Neural cell (in vitro differentiated cells): ENCODE measurements around the gene POLR1E. TPM values are rescaled to one million over a fixed set of nuclear protein-coding genes. Genes with fewer than 3 reads are reported as not detected.

Source experiments
- H2AFZ ChIP-seq: fragments of 200-600, 300-800 bp; sonication (generic), shearing (Covaris generic); 2 replicates; pipeline ENCODE4 v1.6.0; 2014; ENCODE audit warnings: low read depth, mild to moderate bottlenecking, antibody characterized with exemption, low read length, moderate library complexity
- H3F3A ChIP-seq: fragments of 200-600 bp; shearing (Covaris generic); 2 replicates; pipeline ENCODE4 v1.6.1; 2016; ENCODE audit warnings: mild to moderate bottlenecking, moderate library complexity, mixed read lengths, antibody characterized with exemption, low read length; ENCODE audit not compliant: insufficient read depth, poor library complexity, severe bottlenecking
- H3K27ac ChIP-seq: fragments of 200-600, 300-800 bp; sonication (generic), shearing (Covaris generic); 2 replicates; pipeline ENCODE4 v1.5.1; 2014; ENCODE audit warnings: mild to moderate bottlenecking, low read length, moderate library complexity
- H3K27me3 ChIP-seq: fragments of 300-800, 200-600 bp; sonication (generic), shearing (Covaris generic); 2 replicates; pipeline ENCODE4 v1.6.0; 2014; ENCODE audit warnings: mild to moderate bottlenecking, low read depth, low read length, moderate library complexity; ENCODE audit not compliant: insufficient read depth
- H3K36me3 ChIP-seq: fragments of 300-800, 200-600 bp; sonication (generic), shearing (Covaris generic); 2 replicates; pipeline ENCODE4 v1.5.1; 2014; ENCODE audit warnings: mild to moderate bottlenecking, antibody characterized with exemption, low read length, moderate library complexity; ENCODE audit not compliant: insufficient read depth
- H3K4me2 ChIP-seq: fragments of 300-800, 200-600 bp; sonication (generic), shearing (Covaris generic); 2 replicates; pipeline ENCODE4 v1.6.0; 2014; ENCODE audit warnings: mild to moderate bottlenecking, low read length
- H3K4me3 ChIP-seq: fragments of 300-800, 200-600 bp; sonication (generic), shearing (Covaris generic); 2 replicates; pipeline ENCODE4 v1.5.1; 2014; ENCODE audit warnings: mild to moderate bottlenecking, low read length, moderate library complexity
- H3K79me2 ChIP-seq: fragments of 200-600 bp; shearing (Covaris generic); replicated peaks from 2 replicates; pipeline ENCODE4 v1.6.0; 2014; ENCODE audit warnings: mild to moderate bottlenecking, low read length, moderate library complexity; ENCODE audit not compliant: insufficient read depth
- H3K9ac ChIP-seq: fragments of 300-800, 200-600 bp; sonication (generic), shearing (Covaris generic); 2 replicates; pipeline ENCODE4 v1.6.1; 2016; ENCODE audit warnings: mild to moderate bottlenecking, low read length, mixed read lengths
- H3K9me2 ChIP-seq: fragments of 200-600 bp; shearing (Covaris generic); 2 replicates; pipeline ENCODE4 v1.6.1; 2016; ENCODE audit warnings: mild to moderate bottlenecking, low read length, mixed read lengths; ENCODE audit not compliant: insufficient read depth
- H3K9me3 ChIP-seq: fragments of 200-600, 300-800 bp; sonication (generic), shearing (Covaris generic); 2 replicates; pipeline ENCODE4 v1.6.1; 2016; ENCODE audit warnings: mild to moderate bottlenecking, mixed run types, low read length, moderate library complexity, mixed read lengths
- H4K20me1 ChIP-seq: fragments of 200-600 bp; shearing (Covaris generic); 2 replicates; pipeline ENCODE4 v1.6.1; 2016; ENCODE audit warnings: mild to moderate bottlenecking, mixed run types; ENCODE audit not compliant: insufficient read depth
- CTCF ChIP-seq: fragments of 450-650 bp; IDR thresholded peaks from 2 replicates; pipeline ENCODE4 v1.5.1; 2014; ENCODE audit warnings: antibody characterized with exemption, mild to moderate bottlenecking, moderate library complexity; ENCODE audit not compliant: poor library complexity, severe bottlenecking
- EP300 ChIP-seq: fragments of 450-650 bp; conservative IDR thresholded peaks from 2 replicates; pipeline ENCODE4 v1.6.1; 2014; ENCODE audit warnings: antibody characterized with exemption, mild to moderate bottlenecking, moderate library complexity; ENCODE audit not compliant: poor library complexity, severe bottlenecking
- EZH2 ChIP-seq: fragments of 200-600, 300-800 bp; shearing (Covaris generic), sonication (generic); IDR thresholded peaks from 2 replicates; pipeline ENCODE4 v1.6.1; 2014; ENCODE audit warnings: antibody characterized with exemption, low read length, borderline replicate concordance, mild to moderate bottlenecking; ENCODE audit not compliant: insufficient read depth, poor library complexity, severe bottlenecking
- MXI1 ChIP-seq: fragments of 450-650 bp; conservative IDR thresholded peaks from 2 replicates; pipeline ENCODE4 v1.6.1; 2014; ENCODE audit warnings: antibody characterized with exemption, mild to moderate bottlenecking; ENCODE audit not compliant: poor library complexity, severe bottlenecking
- POLR2AphosphoS5 ChIP-seq: IDR thresholded peaks from 2 replicates; pipeline ENCODE4 v1.6.1; 2012
- RAD21 ChIP-seq: fragments of 450-650 bp; conservative IDR thresholded peaks from 2 replicates; pipeline ENCODE4 v1.6.1; 2014; ENCODE audit warnings: antibody characterized with exemption, mild to moderate bottlenecking, moderate library complexity
- SMC3 ChIP-seq: fragments of 450-650 bp; conservative IDR thresholded peaks from 2 replicates; pipeline ENCODE4 v1.6.1; 2014; ENCODE audit warnings: antibody characterized with exemption, mild to moderate bottlenecking, moderate library complexity; ENCODE audit not compliant: poor library complexity
- TAF1 ChIP-seq: IDR thresholded peaks from 2 replicates; pipeline ENCODE4 v1.6.1; 2012; ENCODE audit warnings: low read depth
- polyA plus RNA-seq: library from polyadenylated mRNA; depleted of rRNA; stranded (reverse); fragments of >200 nt; gene quantifications from 2 replicates; pipeline ENCODE4 v1.2.3, GENCODE V29; 2014
- TF ChIP-seq, protein P1 (sequence below): IDR thresholded peaks from 2 replicates; pipeline ENCODE4 v1.6.1; 2012; ENCODE audit warnings: borderline replicate concordance

POLR1E gene
- polyA plus RNA-seq, 1 donor from 2014 or later = 19.1 TPM

DNA sequence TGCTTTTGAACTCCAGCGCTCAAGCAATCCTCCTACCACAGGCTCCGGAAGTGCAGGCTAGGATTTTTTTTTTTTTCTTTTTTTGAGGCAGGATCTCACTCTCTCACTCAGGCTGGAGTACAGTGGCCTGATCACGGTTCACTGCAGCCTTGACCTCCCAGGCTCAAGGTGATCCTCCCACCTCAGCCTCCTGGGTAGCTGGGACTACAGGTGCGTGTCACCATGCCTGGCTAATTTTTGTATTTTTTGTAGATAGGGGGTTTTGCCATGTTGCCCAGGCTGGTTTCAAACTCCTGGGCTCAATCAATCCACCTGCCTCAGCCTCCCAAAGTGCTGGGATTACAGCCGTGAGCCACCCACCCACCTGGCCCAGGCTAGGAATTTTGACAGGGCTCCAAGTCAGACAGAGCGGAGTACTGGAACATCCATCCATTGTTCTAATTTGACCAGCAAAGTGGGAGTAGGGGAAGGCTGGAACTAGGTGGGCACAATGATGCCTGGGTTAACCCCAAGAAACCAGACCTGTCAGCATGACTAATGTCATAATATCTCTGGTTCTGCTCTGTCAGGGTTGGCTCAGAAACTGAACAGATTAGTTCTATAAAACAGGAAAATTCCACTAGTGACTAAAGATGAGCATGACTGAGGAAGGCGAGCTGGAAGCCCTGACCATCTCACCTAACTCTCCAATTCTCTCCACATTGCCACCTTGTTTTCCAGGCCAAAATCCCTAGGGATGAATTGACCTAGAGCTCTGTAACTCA, 29.7 kb upstream of the POLR1E start:
- H3K36me3 ChIP-seq = no peaks in the 10 kb centered on the region
- TF ChIP-seq CTCF = no peak
- H3K27me3 ChIP-seq = no peaks in the 10 kb centered on the region
- no peaks in the 10 kb centered on the region for H3K9me2 ChIP-seq
- H3K9ac ChIP-seq = no peak overlapping the region
- H3K4me3 ChIP-seq = no peak overlapping the region
- no peaks in the 10 kb centered on the region for H3K9me3 ChIP-seq
- H3F3A ChIP-seq = no peaks in the 10 kb centered on the region
- H3K27ac ChIP-seq = no peak overlapping the region
- no peaks in the 10 kb centered on the region for H4K20me1 ChIP-seq
- no peak overlapping the region for H3K4me2 ChIP-seq
- H2AFZ ChIP-seq = no peak overlapping the region
- H3K79me2 ChIP-seq = peaks cover 45% of the 10 kb centered on the region

DNA sequence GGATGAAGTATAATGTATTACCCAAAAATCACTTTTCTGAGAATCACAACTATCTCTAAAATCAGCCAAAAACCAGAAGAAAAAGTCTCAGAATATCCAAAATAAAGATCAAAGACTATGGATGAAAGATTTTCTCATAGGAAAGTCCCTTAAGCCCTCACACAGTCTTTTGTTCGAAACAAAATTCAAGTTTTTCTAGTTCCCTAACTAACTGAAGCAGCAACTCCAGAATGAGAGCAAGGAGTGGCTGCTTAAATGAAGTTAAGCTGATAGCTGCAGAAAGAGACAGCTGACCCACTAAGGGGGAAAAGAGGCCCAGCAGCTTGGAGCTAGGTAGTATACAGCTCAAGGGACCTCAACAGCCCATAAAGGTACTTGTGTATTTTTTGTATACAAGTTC, 28.9 kb upstream of the POLR1E start:
- Histone ChIP-seq H3K79me2 (peaks cover 52% of the 10 kb centered on the region), H4K20me1 (no peaks in the 10 kb centered on the region), H3K9me2 (no peaks in the 10 kb centered on the region), H3K9ac (no peak overlapping the region), H3K4me3 (no peak overlapping the region), H3K27ac (no peak overlapping the region), H3K9me3 (no peaks in the 10 kb centered on the region), H3F3A (no peaks in the 10 kb centered on the region), H3K4me2 (no peak overlapping the region), H2AFZ (no peak overlapping the region), H3K27me3 (no peaks in the 10 kb centered on the region), H3K36me3 (no peaks in the 10 kb centered on the region)
- TF ChIP-seq EZH2 (no peak), CTCF (no peak), RAD21 (no peak), SMC3 (no peak), EP300 (no peak), MXI1 (no peak), POLR2AphosphoS5 (no peak), TAF1 (no peak)
- TF ChIP-seq, protein P1, sequence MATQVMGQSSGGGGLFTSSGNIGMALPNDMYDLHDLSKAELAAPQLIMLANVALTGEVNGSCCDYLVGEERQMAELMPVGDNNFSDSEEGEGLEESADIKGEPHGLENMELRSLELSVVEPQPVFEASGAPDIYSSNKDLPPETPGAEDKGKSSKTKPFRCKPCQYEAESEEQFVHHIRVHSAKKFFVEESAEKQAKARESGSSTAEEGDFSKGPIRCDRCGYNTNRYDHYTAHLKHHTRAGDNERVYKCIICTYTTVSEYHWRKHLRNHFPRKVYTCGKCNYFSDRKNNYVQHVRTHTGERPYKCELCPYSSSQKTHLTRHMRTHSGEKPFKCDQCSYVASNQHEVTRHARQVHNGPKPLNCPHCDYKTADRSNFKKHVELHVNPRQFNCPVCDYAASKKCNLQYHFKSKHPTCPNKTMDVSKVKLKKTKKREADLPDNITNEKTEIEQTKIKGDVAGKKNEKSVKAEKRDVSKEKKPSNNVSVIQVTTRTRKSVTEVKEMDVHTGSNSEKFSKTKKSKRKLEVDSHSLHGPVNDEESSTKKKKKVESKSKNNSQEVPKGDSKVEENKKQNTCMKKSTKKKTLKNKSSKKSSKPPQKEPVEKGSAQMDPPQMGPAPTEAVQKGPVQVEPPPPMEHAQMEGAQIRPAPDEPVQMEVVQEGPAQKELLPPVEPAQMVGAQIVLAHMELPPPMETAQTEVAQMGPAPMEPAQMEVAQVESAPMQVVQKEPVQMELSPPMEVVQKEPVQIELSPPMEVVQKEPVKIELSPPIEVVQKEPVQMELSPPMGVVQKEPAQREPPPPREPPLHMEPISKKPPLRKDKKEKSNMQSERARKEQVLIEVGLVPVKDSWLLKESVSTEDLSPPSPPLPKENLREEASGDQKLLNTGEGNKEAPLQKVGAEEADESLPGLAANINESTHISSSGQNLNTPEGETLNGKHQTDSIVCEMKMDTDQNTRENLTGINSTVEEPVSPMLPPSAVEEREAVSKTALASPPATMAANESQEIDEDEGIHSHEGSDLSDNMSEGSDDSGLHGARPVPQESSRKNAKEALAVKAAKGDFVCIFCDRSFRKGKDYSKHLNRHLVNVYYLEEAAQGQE = no peak
